GM18858 (cell line): ENCODE results near the gene MCC.

Source experiments
- ATAC-seq: cut with Tn5 transposase; IDR thresholded peaks from one replicate; pipeline ENCODE4 v1.9.1; 2021; ENCODE audit not compliant: unreplicated experiment

The MCC gene

DNA sequence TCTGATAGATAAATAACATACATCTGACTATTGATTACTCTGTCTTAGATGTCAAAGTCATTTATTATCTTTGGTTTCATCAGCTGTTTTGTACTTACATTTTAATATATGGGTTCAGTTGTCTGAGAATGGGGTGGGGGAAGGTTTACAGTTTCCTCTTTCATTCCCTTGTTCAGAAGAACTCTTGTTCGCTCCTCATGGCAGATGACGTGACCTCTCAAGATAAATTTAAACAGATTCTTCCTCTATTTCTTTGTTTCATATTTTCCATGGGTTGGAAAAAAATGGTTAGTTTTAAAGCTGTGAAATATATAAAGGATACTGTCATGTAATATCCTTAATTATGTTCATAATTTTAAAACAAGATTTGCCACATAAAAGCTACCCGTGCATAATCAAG lies 114.8 kb downstream of the MCC start:
- ATAC-seq: no peak

DNA sequence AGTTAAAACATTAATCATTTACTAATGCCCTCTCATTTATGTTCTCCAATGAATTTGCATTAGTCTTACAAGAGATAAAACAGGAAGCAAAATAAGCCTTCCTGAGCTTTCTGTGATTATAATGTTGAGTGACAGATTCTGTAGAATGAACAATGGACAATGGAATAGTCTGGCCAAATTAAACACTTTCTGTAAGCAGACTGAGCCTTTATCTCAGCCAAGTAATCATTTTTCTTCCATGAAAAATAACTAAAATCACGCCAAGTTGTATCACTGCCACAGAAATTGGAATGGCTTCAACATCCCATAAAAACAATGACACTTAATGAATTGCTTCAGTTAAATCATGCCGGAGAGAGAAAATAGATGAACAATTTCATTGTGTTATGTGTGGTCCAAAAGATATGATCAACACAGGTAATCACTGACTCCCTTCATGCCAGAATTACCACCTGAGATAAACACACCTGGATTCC lies 116.5 kb downstream of the MCC start:
- no peak for ATAC-seq

DNA sequence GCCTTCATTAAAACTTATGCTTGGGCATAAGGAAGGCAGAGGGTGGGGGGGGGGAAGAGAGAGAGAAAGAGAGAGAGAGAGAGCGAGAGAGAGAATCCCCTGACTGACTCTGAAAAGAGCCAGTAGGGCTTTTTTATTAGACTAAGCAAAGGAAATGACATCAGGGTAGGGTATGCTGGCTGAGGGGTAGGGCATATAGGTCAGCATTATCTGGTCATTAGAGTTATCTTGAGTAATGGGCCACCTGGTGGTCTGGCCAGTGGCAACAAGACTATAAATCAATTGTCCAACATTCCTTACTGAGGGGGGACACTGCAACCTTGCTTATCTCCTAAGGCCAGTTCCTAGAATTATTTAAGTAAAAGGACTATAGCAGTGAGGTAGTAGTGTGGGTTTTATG lies 120.7 kb downstream of the MCC start:
- ATAC-seq: no peak

DNA sequence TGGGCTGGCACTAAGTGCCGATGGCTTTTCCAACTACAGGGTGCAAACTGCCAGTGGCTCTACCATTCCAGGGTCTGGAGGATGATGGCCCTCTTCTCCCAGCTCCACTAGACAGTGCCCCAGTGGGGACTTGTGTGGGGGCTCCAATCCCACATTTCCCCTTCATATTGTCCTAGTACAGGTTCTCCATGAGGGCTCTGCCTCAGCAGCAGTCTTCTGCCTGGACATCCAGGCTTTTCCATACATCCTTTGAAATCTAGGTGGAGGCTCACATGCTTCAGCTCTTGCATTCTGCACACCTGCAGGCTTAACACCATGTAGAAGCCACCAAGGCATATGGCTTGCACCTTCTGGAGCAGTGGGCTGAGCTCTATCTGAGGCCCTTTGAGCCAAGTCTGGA lies 123.8 kb downstream of the MCC start:
- no peak for ATAC-seq

DNA sequence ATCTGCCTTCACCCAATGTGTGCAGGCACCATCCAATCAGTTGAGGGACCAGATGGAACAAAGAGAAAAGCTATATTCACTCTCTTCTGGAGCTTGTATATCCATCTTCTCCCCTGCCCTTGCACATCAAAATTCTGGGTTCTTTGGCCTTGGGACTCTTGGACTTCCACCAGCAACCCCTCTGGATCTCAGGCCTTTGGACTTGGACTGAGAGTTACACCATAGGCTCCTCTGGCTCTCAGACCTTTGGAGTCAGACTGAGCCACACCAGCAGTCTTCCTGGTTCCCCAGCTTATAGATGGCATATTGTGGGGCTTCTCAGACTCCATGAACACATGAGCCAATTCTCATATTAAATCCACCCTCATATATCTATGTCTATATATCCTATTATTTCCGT lies 126.6 kb downstream of the MCC start:
- ATAC-seq: no peak

DNA sequence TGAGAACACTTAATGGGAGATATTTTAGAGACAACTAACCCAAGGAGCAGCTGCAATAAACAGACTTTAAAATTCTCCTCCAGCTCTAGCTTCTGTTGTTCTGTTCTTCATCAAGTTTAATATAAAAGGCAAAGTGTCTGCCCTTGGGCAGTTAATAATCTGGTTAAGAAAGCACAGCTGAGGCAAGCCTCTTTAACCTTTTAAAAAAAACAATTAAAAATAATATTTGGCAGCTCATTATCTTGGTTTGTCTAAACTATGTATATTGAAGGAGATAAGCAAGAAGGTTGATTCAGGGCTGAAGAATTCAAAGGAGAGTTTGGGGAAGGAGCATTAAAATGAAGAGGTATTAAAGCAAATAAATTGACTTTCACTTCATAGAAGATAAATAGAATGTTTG lies 128.8 kb downstream of the MCC start:
- ATAC-seq: no peak

DNA sequence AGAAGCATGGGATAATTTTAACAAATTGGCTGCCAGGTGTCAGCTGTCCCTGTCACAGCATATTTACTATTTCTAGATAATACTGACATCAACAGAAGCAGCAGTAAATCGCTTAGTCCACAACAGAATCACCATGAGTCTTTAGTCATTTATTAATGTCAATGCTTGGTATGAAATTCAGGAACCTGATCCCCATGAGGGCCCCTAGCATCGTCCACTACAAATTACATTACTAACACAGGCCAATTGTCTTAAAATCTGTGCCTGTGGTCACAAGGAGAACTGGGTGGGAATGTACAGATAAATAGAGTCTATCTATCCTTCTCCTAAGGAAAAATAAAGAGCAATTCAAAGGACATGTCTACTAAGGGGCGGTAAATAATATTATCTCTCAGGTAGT lies 129.6 kb downstream of the MCC start:
- no peak for ATAC-seq

DNA sequence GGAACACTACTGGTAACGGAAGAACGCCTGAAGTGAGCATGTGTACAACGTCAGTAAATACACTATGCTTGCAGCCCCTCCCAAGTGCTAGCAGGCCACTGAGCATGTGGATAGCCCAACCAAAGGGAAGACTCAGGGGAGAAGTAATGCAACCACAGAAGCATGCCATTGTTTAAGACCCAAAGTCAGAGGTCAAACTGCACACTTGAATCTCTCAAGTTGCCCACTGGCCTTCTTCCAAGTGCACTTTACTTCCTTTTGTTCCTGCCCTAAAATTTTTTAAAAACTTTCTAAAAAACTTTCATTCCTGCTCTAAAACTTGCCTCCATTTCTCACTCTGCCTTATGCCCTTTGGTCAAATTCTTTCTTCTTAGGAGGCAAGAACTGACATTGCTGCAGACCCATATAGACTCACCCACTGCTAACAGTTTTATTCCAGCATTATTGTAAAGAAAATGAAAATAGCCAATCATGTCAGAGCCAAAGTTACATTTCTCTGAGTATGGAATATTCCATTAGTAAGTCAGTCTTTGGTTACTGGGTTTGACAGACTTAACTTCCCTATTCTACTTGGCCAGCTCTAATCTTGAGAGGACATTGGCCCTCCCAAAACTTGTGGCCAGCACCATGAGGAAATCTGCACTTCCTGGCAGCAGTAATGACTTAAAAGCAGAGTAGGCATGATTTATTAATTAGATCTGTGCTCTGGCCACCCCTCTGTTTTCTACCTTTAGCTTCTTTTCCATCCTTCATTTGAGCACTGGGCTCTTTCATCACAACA lies 130.4 kb downstream of the MCC start:
- ATAC-seq: no peak

DNA sequence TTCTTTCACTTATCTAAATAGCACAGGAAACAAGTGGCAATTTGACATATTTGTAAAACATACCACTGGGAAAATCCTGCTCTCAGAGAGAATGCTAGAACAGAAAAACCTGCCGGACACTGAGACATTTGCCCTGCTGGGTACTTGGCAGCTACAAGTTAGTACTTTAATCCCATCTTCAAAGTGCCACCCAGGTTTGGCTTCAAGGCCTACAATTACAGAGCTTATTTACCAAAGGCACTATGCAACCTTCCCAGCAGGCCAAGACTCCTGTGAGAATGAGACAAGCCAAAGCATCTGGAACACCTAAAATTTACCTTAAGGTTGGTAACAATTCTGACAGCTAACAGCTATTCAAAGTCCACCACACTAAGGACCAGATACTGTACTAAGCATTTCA lies 131.8 kb downstream of the MCC start:
- no peak for ATAC-seq

DNA sequence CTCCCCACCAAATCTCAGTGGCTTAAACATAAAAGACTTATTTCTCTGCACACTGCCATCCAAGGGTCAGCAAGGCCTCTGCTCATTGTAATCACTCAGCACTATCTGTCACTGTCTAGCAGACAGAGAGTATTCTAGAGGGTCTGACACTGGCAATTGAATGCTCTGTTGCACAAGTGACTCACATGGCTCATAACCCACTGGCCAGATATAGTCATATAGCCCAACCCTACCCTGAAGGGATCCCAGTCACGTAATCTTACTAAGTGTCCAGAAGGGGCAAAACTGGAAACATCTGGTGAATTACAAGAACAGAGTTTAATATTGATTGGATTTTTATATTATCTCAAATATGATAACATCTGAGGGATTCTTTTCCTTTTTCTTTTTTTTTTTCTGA lies 134.2 kb downstream of the MCC start:
- ATAC-seq: no peak

DNA sequence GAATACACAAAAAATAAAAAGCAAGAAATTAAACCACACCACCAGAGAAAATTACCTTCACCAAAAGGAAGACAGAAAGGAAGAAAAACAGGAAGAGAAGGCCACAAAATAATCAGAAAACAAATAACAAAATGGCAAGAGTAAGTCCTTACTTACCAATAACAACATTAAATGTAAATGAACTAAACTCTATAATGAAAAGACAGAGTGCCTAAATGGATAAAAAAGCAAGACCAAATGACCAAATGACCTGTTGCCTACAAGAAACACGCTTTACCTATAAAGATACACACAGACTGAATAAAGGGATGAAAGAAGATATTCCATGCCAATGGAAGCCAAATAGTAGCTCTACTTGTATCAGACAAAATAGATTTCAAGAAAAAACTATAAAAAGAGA lies 140.7 kb downstream of the MCC start:
- ATAC-seq: no peak

DNA sequence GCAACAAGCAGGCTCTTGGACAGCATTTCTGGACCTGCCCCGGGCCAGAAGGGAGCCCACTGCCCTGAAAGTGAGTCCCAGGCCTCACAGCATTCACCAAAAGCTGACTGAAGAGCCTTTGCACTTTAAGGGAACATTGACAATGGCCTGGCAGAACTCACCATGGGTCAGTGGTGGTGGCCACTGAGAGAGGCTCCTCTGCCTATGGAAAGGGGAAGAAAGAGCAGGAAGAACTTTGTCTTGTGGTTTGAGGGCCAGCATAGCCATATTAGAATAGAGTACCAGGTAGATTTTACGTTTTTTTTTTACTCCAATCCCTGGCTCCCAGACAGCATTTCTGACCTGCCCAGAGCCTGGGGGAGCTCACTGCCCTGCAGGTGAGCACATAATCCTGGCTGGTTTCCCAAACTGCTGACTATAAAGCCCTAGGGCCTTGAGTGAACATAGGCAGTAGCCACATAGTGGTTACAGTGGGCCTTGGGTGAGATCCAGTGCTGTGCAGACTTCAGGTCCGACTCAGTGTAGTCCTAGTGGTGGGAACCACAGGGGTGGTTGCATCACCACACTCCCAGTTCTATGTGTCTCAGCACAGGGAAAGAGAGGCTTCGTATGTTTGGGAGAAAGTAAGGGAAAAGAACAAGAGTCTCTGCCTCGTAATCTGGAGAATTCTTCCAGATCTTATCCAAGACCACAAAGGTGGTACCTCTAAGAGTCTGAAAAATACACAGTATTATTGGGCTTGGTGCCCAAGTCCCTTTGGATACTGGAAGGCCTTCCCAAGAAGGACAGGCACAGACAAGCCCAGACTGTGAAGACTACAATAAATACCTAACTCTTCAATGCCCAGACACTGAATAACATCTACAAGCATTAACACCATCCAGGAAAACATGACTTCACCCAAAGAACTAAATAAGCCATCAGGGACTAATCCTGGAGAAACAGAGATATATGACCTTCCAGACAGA lies 143.0 kb downstream of the MCC start:
- ATAC-seq: no peak

DNA sequence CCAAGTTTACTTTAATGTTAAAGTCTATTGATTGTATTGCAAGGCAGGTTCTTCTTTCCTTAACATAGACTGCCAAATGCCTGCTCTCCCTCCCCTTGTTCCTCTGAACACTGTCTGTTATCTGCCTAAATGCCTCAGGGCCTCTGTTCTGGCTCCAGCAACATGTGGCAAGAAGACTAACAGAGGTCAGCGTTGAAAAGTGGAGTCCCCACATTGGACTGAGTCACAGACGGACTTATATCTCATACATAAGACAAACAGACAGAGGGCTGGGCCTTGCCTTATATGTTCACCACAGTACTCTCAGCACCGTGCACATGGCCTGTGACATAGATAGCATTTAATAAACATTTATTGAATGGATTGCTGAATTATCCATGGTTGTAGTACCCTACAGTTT lies 144.9 kb downstream of the MCC start:
- no peak for ATAC-seq

DNA sequence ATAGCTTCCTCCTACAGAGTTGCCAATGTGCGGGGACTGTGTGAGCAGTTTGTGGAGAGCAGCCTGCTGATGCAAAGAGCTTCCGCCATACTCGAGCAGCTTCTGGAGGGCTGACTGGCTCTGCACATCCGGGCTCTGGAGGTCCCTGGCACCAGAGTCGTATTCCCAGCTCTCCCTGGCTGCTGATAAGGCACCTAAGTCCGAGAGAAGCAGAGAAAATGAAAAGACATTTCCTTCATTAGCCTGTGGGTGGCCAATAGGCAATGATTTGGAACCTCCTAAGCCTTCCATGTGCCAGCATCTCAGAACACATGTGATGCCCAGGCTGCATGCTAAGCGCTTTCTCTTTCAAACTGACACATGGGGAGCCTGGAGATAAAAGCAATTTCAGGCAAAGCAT lies 147.7 kb downstream of the MCC start:
- ATAC-seq: no peak

DNA sequence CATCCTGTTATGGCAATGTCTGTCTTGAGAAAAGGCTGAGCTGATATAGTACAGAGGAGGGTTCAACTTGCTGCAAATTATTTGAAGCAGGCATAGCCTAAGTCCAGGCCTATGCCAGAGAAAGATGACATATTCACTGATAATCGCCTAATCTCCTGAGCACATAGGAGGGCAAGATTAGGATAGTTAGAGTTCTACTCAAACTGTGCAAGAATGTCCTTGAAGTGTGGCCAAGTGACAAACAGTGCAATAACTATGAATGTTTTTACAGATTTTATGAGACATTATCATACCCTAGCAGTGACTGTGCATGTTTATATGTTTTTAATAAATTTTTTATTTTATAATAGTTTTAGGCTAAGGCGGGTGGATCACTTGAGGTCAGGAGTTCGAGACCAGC lies 149.6 kb downstream of the MCC start:
- ATAC-seq: no peak

DNA sequence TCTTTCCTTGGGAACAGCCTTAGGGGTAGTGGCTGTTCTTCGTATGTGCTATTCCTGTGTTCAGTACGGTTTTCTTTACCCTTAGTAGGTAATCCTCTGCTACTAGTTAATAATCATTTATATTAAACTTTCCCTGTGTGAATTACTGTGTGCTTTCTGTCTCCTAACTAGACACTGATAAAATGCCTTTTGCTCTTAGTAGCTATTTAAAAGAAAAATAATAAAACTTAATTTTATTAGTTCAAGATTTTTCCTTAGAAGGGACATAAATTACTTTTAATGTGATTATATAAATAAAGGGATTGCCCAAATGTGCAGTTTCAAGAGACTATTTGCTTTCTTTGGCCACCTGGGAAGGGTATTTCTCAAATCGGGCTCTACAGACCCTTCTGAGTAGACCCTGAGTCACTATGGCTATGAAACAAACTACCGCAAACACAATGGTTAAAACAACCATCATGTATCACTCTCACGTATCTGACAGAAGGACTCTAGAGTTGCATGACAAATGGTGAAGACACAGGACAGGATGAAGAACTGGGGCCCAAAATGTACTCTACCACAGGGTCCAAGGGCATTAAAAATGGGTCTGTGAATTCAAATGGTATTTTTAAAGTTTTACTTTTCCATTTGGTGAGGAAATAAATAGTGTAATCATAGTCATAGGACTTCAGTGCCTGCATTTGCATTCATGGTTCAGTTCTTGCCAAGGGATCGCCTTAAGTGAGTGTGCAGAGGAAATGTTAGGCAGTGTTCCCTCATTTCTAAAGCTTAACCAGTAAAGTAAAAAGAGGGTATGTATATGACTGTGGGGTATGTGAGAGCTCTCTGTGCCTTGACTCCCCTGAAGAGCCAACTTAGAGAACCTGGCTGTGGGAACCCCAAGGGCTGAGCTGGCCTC lies 150.5 kb downstream of the MCC start:
- no peak for ATAC-seq

DNA sequence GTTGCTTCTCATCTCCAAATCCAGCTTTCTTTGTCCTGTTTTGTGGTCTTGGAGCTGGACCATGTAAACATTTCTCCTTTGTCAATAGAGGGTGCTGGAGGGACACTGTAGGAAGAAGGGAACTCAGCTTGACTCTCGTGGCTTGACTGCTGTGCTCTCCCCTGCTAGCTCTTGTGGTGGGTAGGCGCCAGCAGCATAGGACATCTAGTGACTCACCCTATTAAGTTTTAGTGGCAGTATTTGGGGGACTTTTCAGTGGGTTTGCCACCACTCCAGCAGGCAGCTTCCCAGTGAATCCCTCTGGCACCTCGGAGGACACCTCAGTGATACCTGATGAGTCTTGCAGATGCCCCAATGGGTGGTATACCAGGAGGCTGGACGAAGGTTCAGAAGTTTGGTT lies 151.3 kb downstream of the MCC start:
- ATAC-seq: no peak

DNA sequence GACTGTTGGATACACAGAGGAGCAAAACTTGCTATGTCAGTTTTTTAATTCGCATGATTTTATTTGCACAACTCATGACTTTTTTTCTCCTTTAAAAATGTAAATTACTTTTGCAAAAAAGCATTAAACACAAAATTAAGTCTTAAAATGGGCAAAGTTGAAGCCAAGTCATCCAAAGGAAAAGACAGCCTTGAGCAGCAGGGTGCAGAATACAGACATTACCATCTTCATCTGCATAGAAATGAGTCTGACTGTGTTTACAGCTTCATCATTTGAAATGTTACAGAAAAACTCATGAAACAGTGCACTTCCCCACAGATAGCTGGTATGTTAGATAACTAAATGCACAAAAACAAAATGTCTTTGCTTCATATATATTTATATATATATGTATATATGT lies 154.8 kb downstream of the MCC start:
- ATAC-seq: no peak

DNA sequence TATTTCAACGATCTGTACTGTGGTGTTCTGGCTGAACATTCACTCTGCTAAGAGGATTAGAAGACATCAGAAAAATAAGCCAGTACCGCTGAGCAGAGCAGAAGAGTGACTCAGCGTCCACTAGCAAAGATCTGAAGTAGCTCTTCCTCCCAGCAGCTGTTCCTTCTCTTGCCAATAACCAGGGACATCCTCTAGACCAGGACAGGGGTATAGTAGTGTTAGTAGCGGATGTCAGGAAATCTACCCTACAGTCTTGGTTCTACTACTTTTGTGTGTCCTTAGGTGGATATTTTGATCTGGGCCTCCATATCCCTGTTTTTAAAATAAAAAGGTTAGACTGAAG lies 157.1 kb downstream of the MCC start:
- ATAC-seq: no peak

DNA sequence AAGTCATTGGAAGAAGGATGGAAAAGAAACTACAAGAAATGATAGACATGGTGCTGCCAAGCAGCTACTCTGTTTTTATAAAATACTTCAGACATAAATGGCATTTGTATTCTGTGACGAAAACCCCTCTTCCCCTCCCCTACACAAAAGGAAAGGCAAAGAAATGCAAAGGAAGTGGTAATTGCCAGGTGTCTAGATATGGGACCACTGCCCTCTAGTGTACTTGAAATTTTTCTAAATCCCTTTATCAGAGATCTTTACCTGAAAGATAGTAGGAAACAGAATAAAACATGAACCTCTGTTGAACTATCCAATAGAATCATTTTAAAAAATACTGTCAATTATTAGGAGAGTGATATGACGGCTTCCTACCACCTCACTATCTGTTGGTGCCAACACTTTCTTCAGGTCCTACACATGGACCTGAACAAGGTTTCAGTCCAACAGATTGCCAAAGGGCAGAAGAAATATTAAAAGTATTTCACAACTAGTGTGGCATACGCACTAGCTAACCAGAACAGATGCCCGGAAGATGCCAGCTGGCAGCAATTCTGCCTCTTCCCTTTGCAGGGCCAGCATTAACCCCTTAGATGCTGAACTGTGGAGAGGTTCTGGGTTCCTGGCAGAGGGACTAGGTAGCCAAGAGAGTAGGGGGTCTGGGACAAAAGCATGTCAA lies 157.6 kb downstream of the MCC start:
- peak; percentile 54 for ATAC-seq

DNA sequence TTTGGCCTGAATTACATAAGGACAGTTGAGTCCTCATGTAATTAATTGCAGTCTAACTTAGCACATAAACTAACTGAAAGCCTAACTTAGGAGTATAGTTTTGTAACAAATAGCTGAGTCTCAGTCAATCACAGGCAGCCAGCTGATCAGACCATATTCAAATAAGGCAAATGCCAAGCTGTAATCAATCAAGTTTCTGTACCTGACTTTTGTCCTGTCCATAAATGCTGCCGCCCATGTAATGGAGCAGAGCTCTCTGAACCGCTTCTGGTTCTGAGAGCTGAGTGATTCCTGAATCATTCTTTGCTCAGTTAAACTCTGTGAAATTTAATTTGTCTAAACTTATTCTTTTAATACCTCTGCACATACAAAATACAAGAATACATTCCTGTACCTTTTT lies 158.3 kb downstream of the MCC start:
- no peak for ATAC-seq
